Left renal pelvis (tissue), 4 donors: ENCODE data around the gene KRT74. TPM values are rescaled to one million over a fixed set of nuclear protein-coding genes. Genes with fewer than 3 reads are reported as not detected.
"Not testable (repeated sequence)": the region's sequence is repeated elsewhere in the genome, so short reads cannot be mapped to it uniquely, and the experiment has no call there.

Source experiments
- DNase-seq, 4 donors: peaks; one replicate each; pipeline ENCODE4 v3.0.0-alpha.2; 2013; ENCODE audit warnings: low read depth in 4 of 4, low spot score in 3 of 4
- polyA plus RNA-seq, 4 donors: library from polyadenylated mRNA; unstranded; fragments of 120-200 nt; gene quantifications; one replicate each; pipeline ENCODE4 v1.2.1, GENCODE V29; 2013; ENCODE audit not compliant: insufficient read length in 4 of 4

The KRT74 gene
- polyA plus RNA-seq, 4 donors: not detected

GRCh38 chr12:52604859-52605258, 31.2 kb upstream of the KRT74 start:
- DNase-seq: no peak

GRCh38 chr12:52603314-52603713, 29.7 kb upstream of the KRT74 start:
- DNase-seq: no peak

- DNase-seq: no peak
Observed at GRCh38 chr12:52602552-52602951, 28.9 kb upstream of the KRT74 start.

- DNase-seq: no peak
Observed at GRCh38 chr12:52601671-52602070, 28.0 kb upstream of the KRT74 start.

- no peak for DNase-seq
Observed at GRCh38 chr12:52600941-52601481, 27.4 kb upstream of the KRT74 start, which contains the start of gene KRT72. KRT72 (minus strand) TSS chr12:52601463; CDS start chr12:52601452, 11 bp downstream.

GRCh38 chr12:52600475-52600874, 26.8 kb upstream of the KRT74 start:
- no peak for DNase-seq

- DNase-seq: no peak
Observed at GRCh38 chr12:52600071-52600470, 26.4 kb upstream of the KRT74 start.

- DNase-seq: no peak
Observed at GRCh38 chr12:52598966-52599365, 25.3 kb upstream of the KRT74 start.

- not testable (repeated sequence) for DNase-seq
Observed at GRCh38 chr12:52594237-52594636, 20.6 kb upstream of the KRT74 start.

GRCh38 chr12:52591521-52591920, 17.9 kb upstream of the KRT74 start:
- DNase-seq: no peak

GRCh38 chr12:52590021-52590420, 16.4 kb upstream of the KRT74 start:
- DNase-seq: no peak

GRCh38 chr12:52587563-52587962, 13.9 kb upstream of the KRT74 start:
- DNase-seq: no peak

- DNase-seq: no peak
Observed at GRCh38 chr12:52585946-52586345, 12.3 kb upstream of the KRT74 start.

- DNase-seq: no peak
Observed at GRCh38 chr12:52585066-52585465, 11.4 kb upstream of the KRT74 start.

GRCh38 chr12:52584156-52584682, 10.6 kb upstream of the KRT74 start:
- DNase-seq: no peak

- peak; percentile 16 to 46 (median 34) for DNase-seq
Observed at GRCh38 chr12:52582971-52583456, 9.4 kb upstream of the KRT74 start.

GRCh38 chr12:52582486-52582885, 8.8 kb upstream of the KRT74 start:
- DNase-seq: no peak

GRCh38 chr12:52581481-52581880, 7.8 kb upstream of the KRT74 start:
- DNase-seq: no peak

GRCh38 chr12:52581066-52581465, 7.4 kb upstream of the KRT74 start:
- DNase-seq: no peak

- DNase-seq: no peak
Observed at GRCh38 chr12:52580496-52580895, 6.9 kb upstream of the KRT74 start.

GRCh38 chr12:52579468-52580465, 6.1 kb upstream of the KRT74 start:
- DNase-seq: no peak
